Measurements from ENCODE around the gene PCSK9.
"Not testable (repeated sequence)": the region's sequence is repeated elsewhere in the genome, so short reads cannot be mapped to it uniquely, and the experiment has no call there.

PCSK9 gene

DNA sequence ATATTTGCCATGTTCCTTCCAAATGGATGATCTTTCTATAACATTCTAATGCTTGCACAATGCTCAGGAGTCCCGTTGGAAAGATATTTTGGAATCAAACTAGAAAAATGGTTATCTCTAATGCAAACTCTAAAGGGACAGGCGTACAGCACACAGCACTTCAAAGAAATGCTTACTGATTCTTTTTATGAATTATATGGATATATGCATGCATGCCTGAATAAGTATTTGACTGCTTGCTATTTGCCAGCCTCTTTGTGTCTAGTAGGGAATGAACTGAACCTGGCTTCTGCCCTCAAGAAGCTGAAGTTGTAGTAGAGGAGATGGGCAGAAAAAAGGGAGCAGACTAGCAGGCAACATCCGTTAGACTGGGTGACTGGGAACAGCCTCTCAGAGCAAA is 48.1 kb downstream of the PCSK9 start:
- DNase-seq (ENCODE audit: low read depth), result no peak
- TF ChIP-seq, protein P1, sequence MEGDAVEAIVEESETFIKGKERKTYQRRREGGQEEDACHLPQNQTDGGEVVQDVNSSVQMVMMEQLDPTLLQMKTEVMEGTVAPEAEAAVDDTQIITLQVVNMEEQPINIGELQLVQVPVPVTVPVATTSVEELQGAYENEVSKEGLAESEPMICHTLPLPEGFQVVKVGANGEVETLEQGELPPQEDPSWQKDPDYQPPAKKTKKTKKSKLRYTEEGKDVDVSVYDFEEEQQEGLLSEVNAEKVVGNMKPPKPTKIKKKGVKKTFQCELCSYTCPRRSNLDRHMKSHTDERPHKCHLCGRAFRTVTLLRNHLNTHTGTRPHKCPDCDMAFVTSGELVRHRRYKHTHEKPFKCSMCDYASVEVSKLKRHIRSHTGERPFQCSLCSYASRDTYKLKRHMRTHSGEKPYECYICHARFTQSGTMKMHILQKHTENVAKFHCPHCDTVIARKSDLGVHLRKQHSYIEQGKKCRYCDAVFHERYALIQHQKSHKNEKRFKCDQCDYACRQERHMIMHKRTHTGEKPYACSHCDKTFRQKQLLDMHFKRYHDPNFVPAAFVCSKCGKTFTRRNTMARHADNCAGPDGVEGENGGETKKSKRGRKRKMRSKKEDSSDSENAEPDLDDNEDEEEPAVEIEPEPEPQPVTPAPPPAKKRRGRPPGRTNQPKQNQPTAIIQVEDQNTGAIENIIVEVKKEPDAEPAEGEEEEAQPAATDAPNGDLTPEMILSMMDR (IDR thresholded peaks at IDR 0.05; ENCODE audit: insufficient read depth, low read depth, low read length, missing control alignments), result no peak

GRCh38 chr1:55088413-55088812 is 49.1 kb downstream of the PCSK9 start:
- TF ChIP-seq, protein P1 (IDR thresholded peaks at IDR 0.05; ENCODE audit: insufficient read depth, low read depth, low read length, missing control alignments), result no peak
- DNase-seq (ENCODE audit: low read depth), result peak; percentile 14
- H3K4me3 ChIP-seq (ENCODE audit: low read length), result no peak overlapping the region

More for the DNA sequence above, 48.1 kb downstream of the PCSK9 start:
- no peak overlapping the region for H3K4me3 ChIP-seq (ENCODE audit: low read length)

DNA sequence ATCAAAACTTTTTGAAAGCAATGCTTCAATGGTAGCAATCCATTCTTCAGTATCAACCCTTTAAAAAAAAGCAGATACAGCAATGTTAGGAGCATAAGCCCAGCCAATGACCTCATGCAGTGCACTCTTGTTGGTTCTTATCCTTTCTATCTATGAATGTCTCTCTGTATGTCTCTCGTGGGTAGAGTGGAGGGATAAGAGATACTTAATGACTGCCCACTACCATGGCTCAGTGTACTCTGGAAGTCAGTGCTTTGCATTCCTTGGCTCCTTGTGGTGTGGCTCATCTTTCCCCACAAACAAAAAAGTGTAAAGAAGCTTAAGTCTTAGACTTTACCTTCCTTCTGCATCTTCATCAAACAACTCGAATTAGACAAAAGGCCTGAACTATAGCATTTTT is 50.3 kb downstream of the PCSK9 start:
- DNase-seq (ENCODE audit: low read depth), result no peak
- TF ChIP-seq, protein P1 (IDR thresholded peaks at IDR 0.05; ENCODE audit: insufficient read depth, low read depth, low read length, missing control alignments), result no peak
- H3K4me3 ChIP-seq (ENCODE audit: low read length), result no peak overlapping the region

DNA sequence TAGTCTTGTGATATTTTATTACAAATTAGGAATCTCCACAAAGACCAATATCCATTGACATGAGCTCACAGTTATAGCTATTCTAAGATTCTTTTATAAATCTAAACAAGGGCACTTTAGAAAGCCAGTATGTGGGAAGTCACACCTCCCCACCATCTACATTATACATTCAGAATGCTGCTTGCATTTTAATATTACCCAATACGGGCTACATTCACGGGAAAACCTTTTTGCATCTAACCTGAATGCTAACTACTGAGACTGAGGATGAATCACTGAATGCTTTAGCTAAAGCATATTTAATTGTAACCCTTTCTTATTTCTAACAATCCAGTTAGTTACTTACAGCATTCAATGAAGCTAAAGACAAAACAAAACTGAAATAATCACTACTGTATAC is 53.1 kb downstream of the PCSK9 start:
- no peak overlapping the region for H3K4me3 ChIP-seq (ENCODE audit: low read length)
- DNase-seq (ENCODE audit: low read depth), result no peak
- TF ChIP-seq, protein P1 (IDR thresholded peaks at IDR 0.05; ENCODE audit: insufficient read depth, low read depth, low read length, missing control alignments), result no peak

DNA sequence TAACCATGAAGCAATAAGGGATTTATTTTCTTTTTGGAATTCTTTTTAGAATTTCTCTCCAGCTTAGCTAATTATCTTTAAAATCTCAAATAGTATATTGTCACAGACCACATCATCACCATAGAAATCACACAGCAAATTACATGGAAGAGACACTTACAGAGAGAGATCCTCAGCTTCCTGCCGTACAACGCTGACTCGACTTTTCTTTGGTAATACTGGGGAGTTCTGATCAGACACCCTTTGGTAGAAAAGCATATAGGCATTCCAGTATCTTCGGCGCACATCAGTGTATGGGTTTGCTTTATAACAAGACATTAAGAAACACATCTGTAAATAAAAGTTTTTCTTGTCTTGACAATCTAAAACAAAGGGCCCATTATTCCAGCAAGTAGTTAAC is 55.7 kb downstream of the PCSK9 start:
- TF ChIP-seq, protein P1 (IDR thresholded peaks at IDR 0.05; ENCODE audit: insufficient read depth, low read depth, low read length, missing control alignments), result no peak
- no peak for DNase-seq (ENCODE audit: low read depth)
- H3K4me3 ChIP-seq (ENCODE audit: low read length), result no peak overlapping the region

DNA sequence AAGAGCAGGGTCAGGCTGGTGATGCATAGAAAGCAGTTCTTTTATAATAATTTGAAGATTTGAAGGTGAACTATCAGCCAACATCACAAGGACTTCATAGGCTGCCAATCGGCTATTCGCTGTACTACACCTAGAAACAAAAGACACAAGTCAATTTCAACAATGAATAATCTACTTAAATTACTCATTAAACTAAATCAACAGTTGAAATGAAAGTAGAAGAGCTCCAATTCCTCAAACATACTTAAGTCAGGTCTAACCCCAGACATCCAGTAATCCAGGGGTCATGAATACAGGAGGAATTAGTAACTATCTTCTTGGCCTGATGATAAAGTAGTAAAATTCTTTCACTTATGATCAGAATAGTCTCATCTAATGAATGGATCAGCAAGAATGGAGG is 64.5 kb downstream of the PCSK9 start:
- DNase-seq (ENCODE audit: low read depth), result no peak
- no peak overlapping the region for H3K4me3 ChIP-seq (ENCODE audit: low read length)
- TF ChIP-seq, protein P1 (IDR thresholded peaks at IDR 0.05; ENCODE audit: insufficient read depth, low read depth, low read length, missing control alignments), result no peak

DNA sequence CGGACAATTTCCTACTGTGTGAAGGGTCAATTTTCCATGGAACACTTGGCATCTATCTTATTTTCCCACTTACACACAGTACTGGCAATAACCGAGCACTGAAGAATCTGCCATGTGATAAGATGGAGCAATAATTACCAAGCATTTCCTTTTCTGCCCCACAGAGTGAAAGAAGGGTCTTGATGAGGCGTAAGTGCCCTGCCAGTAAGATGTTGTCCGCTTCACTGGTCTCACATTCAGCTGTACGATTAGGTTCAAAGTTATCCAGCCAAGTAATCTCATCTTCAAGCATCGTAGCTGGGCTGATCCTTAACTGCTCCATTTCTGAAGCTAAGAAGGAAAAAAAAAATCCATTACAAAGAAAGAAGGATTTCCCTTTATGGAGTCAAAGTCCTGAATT is 67.8 kb downstream of the PCSK9 start:
- no peak for DNase-seq (ENCODE audit: low read depth)
- TF ChIP-seq, protein P1 (IDR thresholded peaks at IDR 0.05; ENCODE audit: insufficient read depth, low read depth, low read length, missing control alignments), result no peak
- no peak overlapping the region for H3K4me3 ChIP-seq (ENCODE audit: low read length)

DNA sequence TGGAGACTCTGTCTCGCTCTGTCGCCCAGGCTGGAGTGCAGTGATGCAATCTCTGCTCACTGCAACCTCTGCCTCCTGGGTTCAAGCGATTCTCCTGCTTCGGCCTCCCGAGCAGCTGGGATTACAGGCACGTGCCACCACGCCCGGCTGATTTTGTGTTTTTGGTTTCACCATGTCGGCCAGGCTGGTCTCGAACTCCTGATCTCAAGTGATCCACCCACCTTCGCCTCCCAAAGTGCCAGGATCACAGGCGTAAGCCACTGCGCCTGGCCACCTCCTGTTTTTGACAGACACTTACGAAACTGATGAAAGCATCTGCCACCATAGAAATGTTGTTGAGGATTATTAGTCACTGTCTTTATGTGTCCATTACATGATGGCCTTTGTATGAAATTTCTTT is 69.7 kb downstream of the PCSK9 start:
- not testable (repeated sequence) for DNase-seq (ENCODE audit: low read depth); H3K4me3 ChIP-seq (ENCODE audit: low read length)
